Fibroblast of lung (primary cell): Measurements from ENCODE around the gene TBC1D9.
"Not testable (repeated sequence)": the region's sequence is repeated elsewhere in the genome, so short reads cannot be mapped to it uniquely, and the experiment has no call there.

Source experiments
- EZH2 ChIP-seq: IDR thresholded peaks from 2 replicates; pipeline ENCODE4 v1.5.1; 2012; ENCODE audit warnings: low read length, control low read depth, mild to moderate bottlenecking; ENCODE audit errors: missing control alignments
- TF ChIP-seq, protein P1 (sequence below), 2 donors: IDR thresholded peaks in 1 of 2; conservative IDR thresholded peaks in 1 of 2; 1 replicate in 1 of 2; 2 replicates in 1 of 2; pipeline ENCODE4 v1.5.1; 2011 to 2012; ENCODE audit warnings: low read length in 2 of 2, control low read depth in 1 of 2, inconsistent platforms in 1 of 2, low read depth in 1 of 2, mild to moderate bottlenecking in 1 of 2

DNA sequence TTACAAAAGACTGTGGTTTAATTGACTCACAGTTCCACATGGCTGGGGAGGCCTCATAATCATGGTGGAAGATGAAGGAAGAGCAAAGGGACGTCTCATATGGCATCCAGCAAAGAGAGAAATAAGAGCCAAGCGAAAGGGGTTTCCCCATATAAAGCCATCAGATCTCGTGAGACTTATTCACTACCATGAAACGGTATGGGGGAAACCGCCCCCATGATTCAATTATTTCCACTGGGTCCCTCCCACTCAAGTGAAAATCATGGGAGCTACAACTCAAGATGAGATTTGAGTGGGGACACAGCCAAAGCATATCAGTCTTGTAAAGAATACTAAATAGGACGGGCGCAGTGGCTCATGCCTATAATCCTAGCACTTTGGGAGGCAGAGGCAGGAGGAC is 9.6 kb downstream of the TBC1D9 start:
- TF ChIP-seq, protein P1, sequence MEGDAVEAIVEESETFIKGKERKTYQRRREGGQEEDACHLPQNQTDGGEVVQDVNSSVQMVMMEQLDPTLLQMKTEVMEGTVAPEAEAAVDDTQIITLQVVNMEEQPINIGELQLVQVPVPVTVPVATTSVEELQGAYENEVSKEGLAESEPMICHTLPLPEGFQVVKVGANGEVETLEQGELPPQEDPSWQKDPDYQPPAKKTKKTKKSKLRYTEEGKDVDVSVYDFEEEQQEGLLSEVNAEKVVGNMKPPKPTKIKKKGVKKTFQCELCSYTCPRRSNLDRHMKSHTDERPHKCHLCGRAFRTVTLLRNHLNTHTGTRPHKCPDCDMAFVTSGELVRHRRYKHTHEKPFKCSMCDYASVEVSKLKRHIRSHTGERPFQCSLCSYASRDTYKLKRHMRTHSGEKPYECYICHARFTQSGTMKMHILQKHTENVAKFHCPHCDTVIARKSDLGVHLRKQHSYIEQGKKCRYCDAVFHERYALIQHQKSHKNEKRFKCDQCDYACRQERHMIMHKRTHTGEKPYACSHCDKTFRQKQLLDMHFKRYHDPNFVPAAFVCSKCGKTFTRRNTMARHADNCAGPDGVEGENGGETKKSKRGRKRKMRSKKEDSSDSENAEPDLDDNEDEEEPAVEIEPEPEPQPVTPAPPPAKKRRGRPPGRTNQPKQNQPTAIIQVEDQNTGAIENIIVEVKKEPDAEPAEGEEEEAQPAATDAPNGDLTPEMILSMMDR (conservative IDR thresholded peaks at IDR 0.05 in 1 of 2, IDR thresholded peaks at IDR 0.05 in 1 of 2; ENCODE audit: low read depth in 1 of 2, low read length in 2 of 2) = not testable (repeated sequence)
- TF ChIP-seq EZH2 = not testable (repeated sequence)
